HepG2 (cell line): ENCODE results near the gene SSMEM1. TPM values are rescaled to one million over a fixed set of nuclear protein-coding genes. Genes with fewer than 3 reads are reported as not detected.

ENCODE experiments used
- ATAC-seq: fragments of 200-7000 bp; cut with Tn5 transposase; 3 replicates; pipeline ENCODE4 v1.9.1; 2020; ENCODE audit warnings: mild to moderate bottlenecking, moderate library complexity
- BruUV-seq: library from RNA; stranded (reverse); fragments of 400-500 nt; replicated peaks from 2 replicates; lab custom pipeline; 2021; lab: Mats Ljungman, UMichigan
- CTCF ChIA-PET: fragments of 300-600 bp; formaldehyde crosslinking; extraction: SDS; loops from one replicate; lab custom pipeline; 2021; ENCODE audit warnings: low total read pairs, inconsistent platforms, low intra/inter-chr PET ratio; lab: Yijun Ruan, JAX
- POLR2A ChIA-PET: fragments of 350-600 bp; sonication (Branson Sonifier 250); formaldehyde crosslinking; loops from one replicate; lab custom pipeline; 2020; ENCODE audit warnings: antibody characterized with exemption, inconsistent platforms; lab: Yijun Ruan, JAX
- DNase-seq: peaks from one replicate; pipeline ENCODE4 v3.0.0-alpha.2; 2015; ENCODE audit warnings: low spot score
- FAIRE-seq: peaks from 3 replicates; lab custom pipeline; 2011; peaks lifted over from hg19 to GRCh38; lab: Jason Lieb, UNC
- H2AFZ ChIP-seq: one replicate; pipeline ENCODE4 v1.6.1; 2011; ENCODE audit warnings: low read length, inconsistent platforms
- H3K27ac ChIP-seq: fragments of 300-600 bp; 3 replicates; pipeline ENCODE4 v1.8.0; 2011; ENCODE audit warnings: mixed run types, mild to moderate bottlenecking, mixed read lengths, low read length, inconsistent platforms; ENCODE audit not compliant: insufficient read depth; ENCODE audit errors: extremely low read length
- H3K27me3 ChIP-seq, 2 experiments: fragments of 200-600 bp in 1 of 2; 2 replicates in 1 of 2; 3 replicates in 1 of 2; pipeline versions ENCODE4 v1.6.0 to v1.8.0; 2011; ENCODE audit warnings: low read length in 2 of 2, mild to moderate bottlenecking in 2 of 2, moderate library complexity in 2 of 2, inconsistent platforms in 1 of 2; ENCODE audit not compliant: insufficient read depth in 2 of 2, control insufficient read depth in 1 of 2
- H3K36me3 ChIP-seq, 2 experiments: fragments of 200-600 bp in 1 of 2; replicated peaks in 1 of 2; 2 replicates in 1 of 2; 3 replicates in 1 of 2; pipeline versions ENCODE4 v1.5.1 to v1.8.0; 2011; ENCODE audit warnings: low read length in 2 of 2, inconsistent platforms in 1 of 2; ENCODE audit not compliant: insufficient read depth in 2 of 2, control insufficient read depth in 1 of 2
- H3K4me1 ChIP-seq: 2 replicates; pipeline ENCODE4 v1.5.1; 2012; ENCODE audit warnings: low read length, inconsistent platforms; ENCODE audit not compliant: insufficient read depth
- H3K4me2 ChIP-seq: 2 replicates; pipeline ENCODE4 v1.6.0; 2011; ENCODE audit warnings: low read depth, low read length, inconsistent platforms
- H3K4me3 ChIP-seq, 3 experiments: fragments of 200-600 bp in 1 of 3; sonication (generic), shearing (Covaris generic) in 1 of 3; replicated peaks in 1 of 3; 2 replicates each; pipeline ENCODE4 v1.5.1; 2011 to 2016; ENCODE audit warnings: low read length in 3 of 3, inconsistent platforms in 2 of 3, low read depth in 2 of 3, mild to moderate bottlenecking in 2 of 3, control low read depth in 1 of 3, mixed read lengths in 1 of 3; ENCODE audit not compliant: insufficient read depth in 1 of 3
- H3K79me2 ChIP-seq: one replicate; pipeline ENCODE4 v1.6.1; 2011; ENCODE audit warnings: low read length, inconsistent platforms; ENCODE audit not compliant: insufficient read depth
- H3K9ac ChIP-seq: 2 replicates; pipeline ENCODE4 v1.6.0; 2011; ENCODE audit warnings: mild to moderate bottlenecking, low read depth, low read length, inconsistent platforms; ENCODE audit not compliant: insufficient read depth
- H3K9me3 ChIP-seq: 2 replicates; pipeline ENCODE4 v1.5.1; 2012; ENCODE audit warnings: mild to moderate bottlenecking, low read length
- H4K20me1 ChIP-seq: 2 replicates; pipeline ENCODE4 v1.6.0; 2011; ENCODE audit warnings: inconsistent platforms, mild to moderate bottlenecking, low read length, moderate library complexity; ENCODE audit not compliant: insufficient read depth
- BCL6 ChIP-seq: IDR thresholded peaks from 2 replicates; pipeline ENCODE4 v1.6.1; 2016; ENCODE audit warnings: missing genetic modification reagents, missing compliant biosample characterization
- CERS6 ChIP-seq: sonication (generic); formaldehyde crosslinking; IDR thresholded peaks from 2 replicates; pipeline ENCODE4 v1.5.0; 2020; ENCODE audit warnings: missing genetic modification reagents
- ETV6 ChIP-seq: sonication (generic); formaldehyde crosslinking; conservative IDR thresholded peaks from 2 replicates; pipeline ENCODE4 v1.4.0; 2020; ENCODE audit warnings: missing genetic modification reagents
- JUND ChIP-seq: sonication (generic); formaldehyde crosslinking; IDR thresholded peaks from 2 replicates; pipeline ENCODE4 v1.8.0; 2022; ENCODE audit warnings: mild to moderate bottlenecking, missing genetic modification reagents
- MAZ ChIP-seq, 2 experiments: sonication (generic) in 1 of 2; formaldehyde crosslinking in 1 of 2; IDR thresholded peaks; 2 replicates each; pipeline versions ENCODE4 v1.5.0 to v1.6.1; 2012 to 2020; ENCODE audit warnings: low read depth in 2 of 2, mild to moderate bottlenecking in 2 of 2, borderline replicate concordance in 1 of 2, improper control_type of control experiment in 1 of 2, low read length in 1 of 2, missing genetic modification reagents in 1 of 2, moderate library complexity in 1 of 2
- MTA1 ChIP-seq: sonication (generic); formaldehyde crosslinking; IDR thresholded peaks from 2 replicates; pipeline ENCODE4 v1.4.0; 2020; ENCODE audit warnings: missing genetic modification reagents, mild to moderate bottlenecking, borderline replicate concordance
- REPIN1 ChIP-seq: sonication (generic); formaldehyde crosslinking; IDR thresholded peaks from 2 replicates; pipeline ENCODE4 v1.8.0; 2022; ENCODE audit warnings: missing genetic modification reagents, low read depth, mild to moderate bottlenecking, borderline replicate concordance
- REXO4 ChIP-seq: sonication (generic); formaldehyde crosslinking; IDR thresholded peaks from 2 replicates; pipeline ENCODE4 v1.8.0; 2022; ENCODE audit warnings: missing genetic modification reagents, mild to moderate bottlenecking, borderline replicate concordance
- SUZ12 ChIP-seq: fragments of 150-350 bp; IDR thresholded peaks from 2 replicates; pipeline ENCODE4 v1.6.1; 2014; ENCODE audit warnings: low read depth, low read length
- ZNF234 ChIP-seq: sonication (generic); formaldehyde crosslinking; conservative IDR thresholded peaks from 2 replicates; pipeline ENCODE4 v1.5.1; 2020; ENCODE audit warnings: mild to moderate bottlenecking, missing genetic modification reagents
- ZNF343 ChIP-seq: sonication (generic); formaldehyde crosslinking; IDR thresholded peaks from 2 replicates; pipeline ENCODE4 v1.4.0; 2020; ENCODE audit warnings: mild to moderate bottlenecking, missing genetic modification reagents
- ZNF441 ChIP-seq: sonication (generic); formaldehyde crosslinking; IDR thresholded peaks from 2 replicates; pipeline ENCODE4 v1.7.0; 2021; ENCODE audit warnings: missing genetic modification reagents, borderline replicate concordance
- ZNF678 ChIP-seq: sonication (generic); formaldehyde crosslinking; IDR thresholded peaks from 2 replicates; pipeline ENCODE4 v1.4.0; 2020; ENCODE audit warnings: mild to moderate bottlenecking, missing genetic modification reagents
- ZNF720 ChIP-seq: sonication (generic); formaldehyde crosslinking; IDR thresholded peaks from 2 replicates; pipeline ENCODE4 v1.4.0; 2020; ENCODE audit warnings: missing genetic modification reagents
- WGBS: methylation state at CpG from one replicate; pipeline ENCODE4 v1.1.6; 2017; ENCODE audit warnings: low lambda C conversion rate; 5-methylcytosine and 5-hydroxymethylcytosine counted together
- in situ Hi-C: cut with HindIII; loops from 2 replicates; pipeline ENCODE4 v1.10.0; 2017; ENCODE audit warnings: low pct_unique_long_range_greater_than_20kb; ENCODE audit not compliant: extremely low pct_ligation_motif_present
- intact Hi-C: fragments of 100-400 bp; cut with micrococcal nuclease; formaldehyde crosslinking; loops from one replicate; pipeline ENCODE4 v1.10.0; 2022; ENCODE audit not compliant: unreplicated experiment
- polyA plus RNA-seq, 8 experiments: library from polyadenylated mRNA; depleted of rRNA in 3 of 8; stranded (reverse) in 7 of 8; unstranded in 1 of 8; fragments of >200 nt; fragmentation: Illumina TruSeq in 4 of 8; extraction: Trizol in 4 of 8; gene quantifications; 2 replicates each; pipeline versions ENCODE4 v1.2.1 to v1.2.3, GENCODE V29; 2011 to 2016; ENCODE audit warnings: low read depth in 4 of 8, missing spikeins in 1 of 8, mixed read lengths in 1 of 8; ENCODE audit not compliant: insufficient read depth in 1 of 8
- total RNA-seq, 5 experiments: library from RNA; depleted of rRNA; stranded (reverse); fragments of >200 nt; fragmentation: Illumina TruSeq; extraction: Trizol; gene quantifications; 2 replicates each; pipeline ENCODE4 v1.2.3, GENCODE V29; 2016; ENCODE audit warnings: low read depth in 1 of 5
- TF ChIP-seq, protein P1 (sequence below): sonication (generic); formaldehyde crosslinking; IDR thresholded peaks from 2 replicates; pipeline ENCODE4 v1.4.0; 2020; ENCODE audit warnings: mild to moderate bottlenecking, low read depth, missing genetic modification reagents

The SSMEM1 gene
- total and polyA plus RNA-seq, 2 of the 13 experiments (the other 11 are each of a cell fraction or from before 2014, with no cell fraction given) = not detected

DNA sequence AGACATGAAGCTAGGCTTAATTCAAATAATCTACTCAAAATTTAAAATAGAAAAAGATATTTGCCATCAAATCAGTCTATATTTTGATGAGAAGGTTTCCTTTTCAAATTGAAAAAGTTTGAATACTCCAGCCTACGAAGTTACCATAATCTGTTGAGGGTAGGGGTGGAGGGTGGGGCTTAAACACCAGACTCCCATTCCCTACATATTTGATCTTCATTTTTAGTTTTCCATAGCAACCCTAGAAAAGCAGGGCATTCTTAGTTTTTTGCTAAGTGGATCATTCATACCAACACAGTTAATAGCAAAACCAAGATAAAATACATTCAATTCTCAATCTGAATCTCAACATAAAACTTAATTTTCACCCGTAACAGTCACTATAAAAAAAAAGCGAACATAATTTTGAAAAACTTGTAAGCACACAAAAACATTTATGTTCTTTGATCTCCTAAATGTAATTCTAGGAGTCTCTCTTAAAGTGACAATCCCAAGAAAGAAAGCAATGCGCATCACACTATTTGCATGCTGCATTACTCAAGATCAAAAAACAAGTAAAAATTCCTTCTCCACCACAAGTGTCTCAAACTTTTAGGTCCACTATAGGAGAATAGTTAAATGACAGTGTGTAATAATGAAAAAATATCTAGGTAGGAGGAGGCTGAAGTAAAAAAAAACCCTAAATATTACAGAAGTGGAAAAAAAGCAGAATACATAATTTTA is 33.3 kb upstream of the SSMEM1 start:
- no peaks in the 10 kb centered on the region for H3K4me1 ChIP-seq
- no peak overlapping the region for H3K4me3 ChIP-seq
- no peak overlapping the region for H3K27ac ChIP-seq
- no peaks in the 10 kb centered on the region for H3K79me2 ChIP-seq
- no peak overlapping the region for H3K4me2 ChIP-seq
- intact Hi-C loops = no loop called here
- no peak for DNase-seq
- TF ChIP-seq REXO4 (CRISPR knock-in tag) (no peak), ZNF234 (CRISPR knock-in tag) (no peak), ZNF720 (no peak), MAZ (IDR thresholded peaks at IDR 0.05; ENCODE audit: borderline replicate concordance, low read depth, low read length) (no peak), MAZ (CRISPR knock-in tag; IDR thresholded peaks at IDR 0.05; ENCODE audit: low read depth) (no peak), CERS6 (CRISPR knock-in tag) (no peak), ETV6 (no peak), MTA1 (CRISPR knock-in tag) (no peak), REPIN1 (CRISPR knock-in tag) (no peak), ZNF441 (no peak), SUZ12 (no peak), ZNF343 (no peak), BCL6 (CRISPR knock-in tag) (no peak), ZNF678 (CRISPR knock-in tag) (no peak), JUND (CRISPR knock-in tag) (no peak)
- TF ChIP-seq, protein P1, sequence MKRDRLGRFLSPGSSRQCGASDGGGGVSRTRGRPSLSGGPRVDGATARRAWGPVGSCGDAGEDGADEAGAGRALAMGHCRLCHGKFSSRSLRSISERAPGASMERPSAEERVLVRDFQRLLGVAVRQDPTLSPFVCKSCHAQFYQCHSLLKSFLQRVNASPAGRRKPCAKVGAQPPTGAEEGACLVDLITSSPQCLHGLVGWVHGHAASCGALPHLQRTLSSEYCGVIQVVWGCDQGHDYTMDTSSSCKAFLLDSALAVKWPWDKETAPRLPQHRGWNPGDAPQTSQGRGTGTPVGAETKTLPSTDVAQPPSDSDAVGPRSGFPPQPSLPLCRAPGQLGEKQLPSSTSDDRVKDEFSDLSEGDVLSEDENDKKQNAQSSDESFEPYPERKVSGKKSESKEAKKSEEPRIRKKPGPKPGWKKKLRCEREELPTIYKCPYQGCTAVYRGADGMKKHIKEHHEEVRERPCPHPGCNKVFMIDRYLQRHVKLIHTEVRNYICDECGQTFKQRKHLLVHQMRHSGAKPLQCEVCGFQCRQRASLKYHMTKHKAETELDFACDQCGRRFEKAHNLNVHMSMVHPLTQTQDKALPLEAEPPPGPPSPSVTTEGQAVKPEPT (CRISPR knock-in tag) = no peak
- TF ChIP-seq, all 625 proteins: peak for 0
- ATAC-seq (no peak), FAIRE-seq (no peak)
- no peaks in the 10 kb centered on the region for H4K20me1 ChIP-seq
- peaks cover 7 to 50% of the 10 kb centered on the region in 2 experiments for H3K36me3 ChIP-seq
- ChIA-PET POLR2A (interaction anchor here (2.3 kb wide), 1 partner anchor 31 kb away, joined by 6 read pairs; the partner anchor contains the start of gene TMEM209), CTCF (no interaction called here)
- in situ Hi-C loops = no loop called here
- WGBS = 99% methylated on average over 4 of the region's 4 CpGs
- no peaks in the 10 kb centered on the region for H3K27me3 ChIP-seq
- H2AFZ ChIP-seq = no peak overlapping the region
- no peak overlapping the region for H3K9ac ChIP-seq
- no peaks in the 10 kb centered on the region for H3K9me3 ChIP-seq
- no TSS peak for BruUV-seq
